RWPE1 (cell line): ENCODE results near the gene SLC17A2.
A peak's percentile ranks its signal among the peaks of the same experiment; 100 is the strongest.
"Not testable (repeated sequence)": the region's sequence is repeated elsewhere in the genome, so short reads cannot be mapped to it uniquely, and the experiment has no call there.

Experiments used
- CTCF ChIA-PET: fragments of 350-600 bp; sonication (Branson Sonifier 250); formaldehyde crosslinking; extraction: SDS; loops from one replicate; lab custom pipeline; 2021; lab: Yijun Ruan, JAX
- POLR2A ChIA-PET: fragments of 400-600 bp; formaldehyde crosslinking; extraction: SDS; loops from one replicate; lab custom pipeline; 2020; ENCODE audit warnings: antibody characterized with exemption; ENCODE audit not compliant: low non-redundant PET; lab: Yijun Ruan, JAX
- DNase-seq: peaks from one replicate; pipeline ENCODE4 v3.0.0; 2012; ENCODE audit warnings: low spot score
- H3K27ac ChIP-seq: fragments of 450-650 bp; 2 replicates; pipeline ENCODE4 v1.5.1; 2017
- CTCF ChIP-seq: fragments of 450-650 bp; conservative IDR thresholded peaks from 2 replicates; pipeline ENCODE4 v1.5.1; 2017; ENCODE audit warnings: low read depth, mild to moderate bottlenecking

Gene SLC17A2

GRCh38 chr6:25946631-25947030, 16.1 kb upstream of the SLC17A2 start:
- ChIA-PET CTCF (no interaction called here), POLR2A (no interaction called here)
- TF ChIP-seq CTCF: no peak
- no peak for DNase-seq
- H3K27ac ChIP-seq: no peak overlapping the region

GRCh38 chr6:25945738-25946137, 15.2 kb upstream of the SLC17A2 start:
- CTCF ChIA-PET, H3K27ac ChIP-seq, DNase-seq, POLR2A ChIA-PET: not testable (repeated sequence)

DNA sequence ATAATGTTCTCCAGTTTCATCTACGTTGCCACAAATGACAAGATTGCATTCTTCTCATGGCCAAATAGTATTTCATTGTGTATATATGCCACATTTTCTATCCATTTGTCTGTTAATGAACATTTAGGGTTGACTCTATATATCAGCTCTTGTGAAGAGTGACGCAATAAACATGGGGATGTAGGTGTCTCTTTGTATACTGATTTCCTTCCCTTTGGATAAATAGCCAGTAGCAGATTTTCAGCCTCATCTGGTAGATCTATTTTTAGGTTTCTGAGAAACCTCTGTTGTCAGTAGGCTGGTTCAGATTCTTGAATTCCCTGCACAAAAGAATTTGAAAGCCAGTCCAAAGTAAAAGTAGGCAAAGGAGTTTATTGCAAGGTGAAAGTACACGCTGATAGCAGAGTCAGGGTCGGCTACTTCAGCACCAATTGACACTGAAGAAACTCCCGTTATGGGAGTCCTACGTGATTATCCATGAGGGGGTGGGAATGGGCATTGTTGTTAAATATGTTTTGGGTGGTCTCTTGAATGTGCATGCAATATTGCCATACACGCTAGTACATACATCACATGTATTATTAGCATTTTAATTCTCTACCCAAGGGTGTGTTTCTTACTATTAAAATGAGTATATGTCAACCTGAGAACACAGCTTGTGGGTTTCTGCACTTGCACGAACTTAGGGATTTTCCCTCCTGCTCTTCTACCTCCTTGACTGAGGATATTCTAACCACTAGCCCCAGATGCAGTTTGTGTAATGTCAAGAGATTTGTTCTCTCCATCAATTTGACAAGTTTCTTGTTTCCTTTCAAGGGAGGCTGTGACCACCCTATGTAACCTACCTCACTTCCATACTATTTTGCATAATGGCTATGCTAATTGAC, 14.4 kb upstream of the SLC17A2 start:
- POLR2A ChIA-PET: no interaction called here
- DNase-seq: no peak
- no peak for TF ChIP-seq CTCF
- no peak overlapping the region for H3K27ac ChIP-seq
- CTCF ChIA-PET: no interaction called here

GRCh38 chr6:25943887-25944286, 13.4 kb upstream of the SLC17A2 start:
- ChIA-PET POLR2A (no interaction called here), CTCF (interaction anchor here (0.6 kb wide), 2 partner anchors 21 to 474 kb away, joined by 3 read pairs; no protein-coding TSS in a partner anchor)
- DNase-seq: no peak
- no peak for TF ChIP-seq CTCF
- H3K27ac ChIP-seq: no peak overlapping the region

- TF ChIP-seq CTCF: peak; percentile 47
- ChIA-PET POLR2A (no interaction called here), CTCF (interaction anchor here (0.6 to 1.0 kb wide), 4 partner anchors 50 to 677 kb away, joined by 3 to 5 read pairs (median 3); no protein-coding TSS in a partner anchor)
- no peak overlapping the region for H3K27ac ChIP-seq
- peak; percentile 32 for DNase-seq
These were observed 12.2 kb upstream of the SLC17A2 start for GRCh38 chr6:25942561-25943147.

DNA sequence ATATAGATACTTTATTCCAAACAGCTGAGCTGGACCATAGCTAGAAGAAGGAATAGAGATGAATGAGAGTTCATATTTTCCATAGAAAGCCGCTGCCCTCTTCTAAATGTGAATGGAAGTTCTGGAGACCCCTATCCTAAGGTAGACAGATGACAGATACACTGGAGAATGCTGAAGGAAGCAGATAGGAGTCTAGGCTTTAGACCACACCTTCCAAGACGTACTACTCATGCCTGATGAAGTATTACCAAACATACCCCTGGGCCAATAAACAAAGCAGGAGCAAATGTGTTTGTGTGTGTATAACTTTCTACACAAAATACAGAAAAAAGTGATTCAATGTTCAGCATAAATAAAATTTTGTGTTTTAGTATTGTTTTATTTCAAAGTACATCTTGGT, 9.1 kb upstream of the SLC17A2 start:
- POLR2A ChIA-PET: no interaction called here
- no peak for DNase-seq
- no peak for TF ChIP-seq CTCF
- CTCF ChIA-PET: interaction anchor here (0.8 to 1.1 kb wide), 2 partner anchors 101 to 219 kb away, joined by 3 read pairs; no protein-coding TSS in a partner anchor
- H3K27ac ChIP-seq: no peak overlapping the region

- POLR2A ChIA-PET: no interaction called here
- DNase-seq: no peak
- no peak overlapping the region for H3K27ac ChIP-seq
- CTCF ChIA-PET: no interaction called here
- no peak for TF ChIP-seq CTCF
These were observed 5.5 kb upstream of the SLC17A2 start for GRCh38 chr6:25935953-25936352.
